CD4-positive, alpha-beta T cell treated with Interleukin-21 for 1 hour (primary cell): ENCODE data around the gene KIAA1217.

Experiments used
- DNase-seq: peaks from one replicate; pipeline ENCODE4 v3.0.0-alpha.2; 2020

Gene KIAA1217

DNA sequence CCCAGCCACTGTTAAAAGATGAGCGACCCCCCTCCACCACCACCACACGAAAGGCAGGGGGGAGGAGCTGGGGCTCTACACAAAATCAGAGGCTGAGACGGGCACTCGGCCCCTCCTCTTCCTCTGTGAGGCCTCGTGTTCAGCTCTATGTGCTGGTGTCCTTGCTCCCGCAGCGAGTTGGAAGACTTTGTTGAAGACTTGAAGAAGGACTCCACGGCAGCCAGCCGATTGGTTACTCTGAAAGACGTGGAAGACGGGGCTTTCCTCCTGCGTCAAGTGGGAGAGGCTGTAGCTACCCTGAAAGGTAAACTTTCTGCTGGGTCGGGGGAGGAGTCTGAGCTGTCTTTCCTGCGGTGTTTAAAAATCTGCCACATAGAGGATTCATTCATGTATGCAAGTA, 311.0 kb downstream of the KIAA1217 start:
- DNase-seq = peak; percentile 42

DNA sequence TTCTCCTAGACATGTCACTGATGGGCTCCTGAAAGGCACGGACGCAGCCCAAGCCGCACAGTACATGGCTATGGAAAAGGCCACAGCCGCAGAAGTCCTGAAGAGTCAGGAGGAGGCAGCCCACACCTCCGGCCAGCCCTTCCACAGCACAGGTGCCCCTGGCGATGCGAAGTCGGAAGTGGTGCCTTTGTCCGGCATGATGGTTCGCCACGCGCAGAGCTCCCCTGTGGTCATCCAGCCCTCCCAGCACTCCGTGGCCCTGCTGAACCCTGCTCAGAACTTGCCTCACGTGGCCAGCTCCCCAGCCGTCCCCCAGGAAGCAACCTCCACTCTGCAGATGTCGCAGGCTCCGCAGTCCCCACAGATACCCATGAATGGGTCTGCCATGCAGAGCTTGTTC, 315.4 kb downstream of the KIAA1217 start:
- DNase-seq = no peak

DNA sequence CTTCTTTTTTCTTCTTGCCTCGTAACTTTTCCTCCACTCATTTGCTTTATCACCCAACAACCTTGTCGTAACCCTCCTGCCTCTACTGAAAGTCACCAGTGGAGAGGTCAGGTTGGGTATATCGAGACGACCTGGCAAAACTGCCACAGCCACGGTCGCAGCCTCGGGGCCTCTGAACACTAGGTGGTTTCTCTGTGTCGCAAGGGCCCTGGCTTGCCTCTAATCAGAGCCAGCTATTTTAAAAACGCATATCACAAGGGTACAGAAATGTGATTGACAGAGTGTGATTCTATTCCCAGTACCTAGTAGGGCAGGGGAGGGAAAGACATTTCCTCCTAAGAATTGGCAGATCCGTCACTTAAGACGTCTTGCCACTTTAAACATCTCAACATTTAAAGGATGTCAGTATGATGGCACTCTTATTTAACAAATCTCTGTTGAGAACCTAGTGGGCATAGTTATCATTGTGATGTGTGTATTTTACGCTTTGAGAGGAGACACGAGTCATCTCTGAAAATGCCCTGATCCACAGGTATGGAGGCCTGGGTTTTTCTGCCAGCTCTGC, 317.2 kb downstream of the KIAA1217 start:
- no peak for DNase-seq

DNA sequence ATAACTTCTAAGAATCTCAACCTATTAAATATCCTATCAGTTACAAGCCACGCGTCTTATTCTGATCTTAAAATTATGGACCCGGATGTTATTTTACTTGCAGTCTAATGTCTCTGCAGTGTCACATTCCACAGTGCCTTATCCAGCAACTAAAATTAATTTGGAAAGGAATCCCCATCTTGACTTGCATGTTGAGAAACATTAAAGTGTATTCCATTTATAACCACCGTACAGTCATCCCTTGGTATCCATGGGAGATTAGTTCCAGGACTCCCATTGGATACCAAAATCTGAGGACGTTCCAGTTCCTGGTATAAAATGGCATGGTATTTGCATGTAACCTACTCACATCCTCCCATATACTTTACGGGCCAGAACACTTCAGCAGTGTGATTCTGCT, 320.0 kb downstream of the KIAA1217 start:
- DNase-seq = no peak

DNA sequence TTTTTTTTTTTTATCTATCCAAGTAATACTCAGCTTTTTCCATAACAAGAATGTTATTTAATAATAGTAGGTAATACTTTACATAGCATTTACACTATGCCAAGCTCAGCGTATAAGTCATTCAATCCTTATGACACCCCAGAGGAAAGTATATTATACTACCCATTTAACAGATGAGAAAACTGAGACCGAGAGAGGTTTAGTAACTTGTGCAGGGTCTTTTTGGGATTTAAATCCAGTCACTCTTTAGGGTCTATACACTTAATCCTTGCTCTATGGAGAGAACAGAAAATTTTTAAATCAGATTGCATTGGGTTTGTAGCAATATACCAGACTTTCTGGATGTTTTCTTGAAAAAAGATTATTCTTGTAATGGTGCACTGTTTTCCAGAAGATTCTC, 322.5 kb downstream of the KIAA1217 start:
- DNase-seq = no peak

DNA sequence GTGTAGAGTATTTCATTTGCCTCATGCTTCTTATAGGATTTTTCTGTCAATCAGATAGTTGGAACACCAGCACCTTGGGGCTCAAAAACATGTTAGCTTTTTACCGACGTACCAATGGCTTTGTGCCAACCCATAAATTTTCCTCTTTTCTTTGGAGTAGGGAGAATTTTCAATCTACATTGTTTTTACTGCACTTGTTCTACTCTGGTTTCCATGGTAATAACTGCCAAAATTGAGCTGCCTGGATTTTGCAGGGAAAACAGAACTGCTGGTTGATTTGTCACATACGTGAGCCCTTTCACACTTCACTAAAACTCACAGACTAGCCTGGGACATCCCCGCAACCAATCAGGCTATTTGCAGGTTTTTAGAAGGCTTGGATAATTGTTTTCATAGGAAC, 325.0 kb downstream of the KIAA1217 start:
- no peak for DNase-seq

DNA sequence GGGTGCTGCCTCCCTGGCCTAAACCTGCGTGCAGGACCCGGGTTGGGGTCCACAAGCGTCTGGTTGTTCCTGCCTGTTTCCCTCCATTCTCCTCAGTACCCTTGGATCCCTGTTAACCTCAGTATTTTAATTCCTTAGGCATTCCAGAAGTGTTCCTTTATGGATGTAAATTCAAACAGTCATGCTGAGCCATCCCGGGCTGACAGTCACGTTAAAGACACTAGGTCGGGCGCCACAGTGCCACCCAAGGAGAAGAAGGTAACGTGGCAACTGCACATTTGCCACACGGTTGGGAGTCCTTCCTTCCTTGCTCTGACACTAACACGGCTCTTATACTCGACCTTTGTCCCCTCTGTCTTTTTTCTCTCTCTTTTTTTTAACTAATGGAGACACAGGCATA, 327.7 kb downstream of the KIAA1217 start:
- DNase-seq = no peak

DNA sequence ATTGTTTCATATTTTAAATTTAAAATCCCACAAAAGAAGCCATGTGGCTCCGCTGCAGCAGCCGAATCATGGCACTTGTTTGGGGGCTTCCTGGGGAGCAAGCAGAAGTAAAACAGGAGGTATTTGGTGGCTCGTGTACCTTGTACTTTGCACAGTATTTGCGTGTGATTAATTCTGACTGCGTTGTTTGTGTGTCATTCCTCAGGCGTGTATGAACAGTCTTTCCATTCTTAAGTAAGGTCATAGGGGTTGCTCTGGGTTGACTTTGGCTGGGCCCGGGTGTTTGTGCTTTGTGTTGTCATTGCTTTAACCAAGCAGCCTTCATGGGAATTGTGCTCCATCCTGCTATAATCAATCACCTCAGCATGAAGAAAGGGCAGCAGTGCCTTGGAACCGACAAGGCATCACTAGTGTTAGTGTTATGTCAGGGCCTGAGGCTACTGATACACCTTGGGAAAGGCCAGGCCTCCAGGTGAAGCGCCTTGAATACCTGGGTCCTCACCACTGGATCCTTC, 332.4 kb downstream of the KIAA1217 start:
- no peak for DNase-seq

DNA sequence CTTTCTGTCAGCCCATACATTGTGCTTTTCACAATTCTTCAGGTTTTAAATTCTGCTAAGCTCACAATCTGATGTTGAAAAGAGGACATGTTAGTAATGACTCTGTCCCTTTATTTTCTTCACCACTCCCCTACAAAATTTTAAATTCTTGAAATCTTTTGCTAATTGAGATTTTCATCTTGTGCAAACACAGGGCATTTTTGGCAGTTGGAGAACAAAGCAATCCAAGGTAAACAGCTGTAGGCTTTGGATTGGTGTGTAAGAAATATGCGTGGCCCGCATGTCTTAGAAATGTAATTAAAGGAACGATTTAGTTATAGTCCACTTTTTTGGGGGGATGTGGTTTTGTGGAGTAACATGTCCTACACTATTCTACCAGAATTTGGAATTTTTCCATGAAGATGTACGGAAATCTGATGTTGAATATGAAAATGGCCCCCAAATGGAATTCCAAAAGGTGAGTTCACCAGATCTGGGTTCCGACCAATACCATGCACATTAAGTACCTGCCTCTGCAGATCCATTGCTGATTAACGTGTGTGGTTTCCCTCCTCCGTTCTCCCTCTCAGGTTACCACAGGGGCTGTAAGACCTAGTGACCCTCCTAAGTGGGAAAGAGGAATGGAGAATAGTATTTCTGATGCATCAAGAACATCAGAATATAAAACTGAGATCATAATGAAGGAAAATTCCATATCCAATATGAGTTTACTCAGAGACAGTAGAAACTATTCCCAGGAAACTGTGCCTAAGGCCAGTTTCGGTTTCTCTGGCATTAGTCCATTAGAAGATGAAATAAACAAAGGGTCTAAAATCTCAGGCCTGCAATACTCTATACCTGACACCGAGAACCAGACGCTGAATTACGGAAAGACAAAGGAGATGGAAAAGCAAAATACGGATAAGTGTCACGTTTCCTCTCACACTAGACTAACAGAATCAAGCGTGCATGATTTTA, 333.7 kb downstream of the KIAA1217 start:
- no peak for DNase-seq

DNA sequence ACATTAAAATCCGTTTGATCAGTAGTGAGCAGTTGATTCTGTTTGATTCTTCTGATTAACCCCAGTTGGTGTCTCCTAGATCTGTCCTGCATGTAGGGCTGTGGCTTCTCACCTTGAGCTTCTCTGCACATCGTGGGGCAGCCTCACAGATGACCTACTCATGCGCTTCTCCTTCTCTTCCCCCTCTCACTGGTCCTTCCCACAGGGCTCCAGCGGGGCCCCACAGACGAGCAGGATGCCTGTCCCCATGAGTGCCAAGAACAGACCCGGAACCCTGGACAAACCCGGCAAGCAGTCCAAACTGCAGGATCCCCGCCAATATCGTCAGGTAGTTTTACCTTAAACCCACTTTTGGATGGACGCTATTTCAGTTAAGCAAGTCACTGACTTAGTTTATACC, 335.8 kb downstream of the KIAA1217 start:
- DNase-seq = no peak

DNA sequence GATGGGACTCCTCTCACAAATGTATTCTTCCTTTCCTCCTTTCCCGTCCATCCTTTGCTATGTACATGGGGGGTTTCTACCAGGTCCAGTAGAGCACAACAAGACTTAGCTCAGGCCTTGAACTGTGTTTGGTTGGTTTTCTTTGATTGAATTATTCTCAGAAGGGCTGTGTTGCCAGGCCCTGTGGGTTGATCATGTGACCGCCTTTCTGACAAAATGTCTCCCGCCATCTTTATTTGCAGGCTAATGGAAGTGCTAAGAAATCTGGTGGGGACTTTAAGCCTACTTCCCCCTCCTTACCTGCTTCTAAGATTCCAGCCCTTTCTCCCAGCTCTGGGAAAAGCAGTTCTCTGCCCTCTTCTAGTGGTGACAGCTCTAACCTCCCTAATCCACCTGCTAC, 336.6 kb downstream of the KIAA1217 start:
- DNase-seq = no peak

DNA sequence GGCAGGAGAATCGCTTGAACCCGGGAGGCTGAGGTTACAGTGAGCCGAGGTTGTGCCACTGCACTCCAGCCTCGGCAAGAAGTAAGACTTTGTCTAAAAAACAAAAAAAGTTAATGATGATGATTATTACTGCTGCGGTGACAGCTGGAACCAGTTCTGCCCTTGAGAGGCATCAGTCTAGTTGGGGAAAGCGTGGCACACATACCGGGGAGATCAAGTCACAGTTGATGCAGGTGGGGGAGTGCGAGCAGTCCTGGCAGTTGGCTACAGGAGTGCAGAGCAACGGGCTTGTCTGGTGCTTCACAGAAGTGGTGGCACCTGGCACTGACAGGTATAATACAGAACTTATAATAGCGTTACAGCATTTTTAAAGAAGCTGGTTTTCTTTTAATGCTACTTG, 341.7 kb downstream of the KIAA1217 start:
- no peak for DNase-seq

DNA sequence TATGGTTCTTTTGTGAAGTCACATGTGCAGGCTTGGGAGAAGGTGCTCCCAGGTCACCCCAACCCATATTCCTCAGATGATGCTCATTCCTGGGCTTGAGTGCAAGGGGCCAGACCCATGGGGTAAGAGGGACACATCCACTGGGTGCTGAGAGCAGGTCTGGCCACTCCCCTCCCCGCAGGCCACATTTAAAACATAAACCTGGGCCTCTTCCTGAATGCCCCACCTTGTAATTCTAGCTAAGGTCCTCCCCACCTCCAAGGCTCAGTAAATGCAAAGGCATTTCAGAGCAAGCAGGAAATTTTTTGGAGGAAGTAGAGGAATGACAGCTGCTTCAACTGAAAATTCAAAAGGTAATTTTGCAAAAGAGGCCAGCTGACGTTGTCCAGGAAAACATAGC, 342.2 kb downstream of the KIAA1217 start:
- DNase-seq = no peak

DNA sequence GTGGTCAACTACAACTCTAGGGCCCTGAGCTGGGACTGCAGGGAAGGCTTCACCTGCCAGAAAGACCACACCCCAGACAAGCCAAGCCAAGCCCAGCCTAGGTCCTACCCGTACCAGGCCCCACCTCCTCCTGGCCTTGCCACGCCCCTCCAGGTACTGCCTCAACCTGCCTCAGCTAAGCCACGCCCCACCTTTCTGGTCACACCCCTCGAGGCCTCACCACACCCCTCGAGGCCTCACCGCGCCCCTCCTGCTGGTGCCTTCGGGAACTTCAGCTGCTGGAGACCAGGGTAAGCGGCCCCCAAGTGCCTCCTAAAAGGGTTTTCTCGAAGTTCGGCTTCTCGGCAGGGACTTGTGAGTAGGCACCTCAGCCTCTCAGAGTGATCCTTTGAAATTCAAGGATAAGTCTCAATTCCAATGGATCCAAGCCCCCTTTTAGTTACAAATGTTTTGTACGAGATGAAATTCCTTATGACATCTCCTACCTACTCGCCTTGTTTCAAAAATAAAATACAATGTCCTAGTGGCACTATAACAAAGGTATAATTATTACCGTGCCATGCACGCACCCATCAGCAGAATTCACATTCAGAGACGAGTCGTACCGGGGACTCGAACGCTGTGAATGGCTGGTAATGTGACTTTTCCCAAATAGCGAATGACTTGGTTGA, 343.5 kb downstream of the KIAA1217 start:
- no peak for DNase-seq

DNA sequence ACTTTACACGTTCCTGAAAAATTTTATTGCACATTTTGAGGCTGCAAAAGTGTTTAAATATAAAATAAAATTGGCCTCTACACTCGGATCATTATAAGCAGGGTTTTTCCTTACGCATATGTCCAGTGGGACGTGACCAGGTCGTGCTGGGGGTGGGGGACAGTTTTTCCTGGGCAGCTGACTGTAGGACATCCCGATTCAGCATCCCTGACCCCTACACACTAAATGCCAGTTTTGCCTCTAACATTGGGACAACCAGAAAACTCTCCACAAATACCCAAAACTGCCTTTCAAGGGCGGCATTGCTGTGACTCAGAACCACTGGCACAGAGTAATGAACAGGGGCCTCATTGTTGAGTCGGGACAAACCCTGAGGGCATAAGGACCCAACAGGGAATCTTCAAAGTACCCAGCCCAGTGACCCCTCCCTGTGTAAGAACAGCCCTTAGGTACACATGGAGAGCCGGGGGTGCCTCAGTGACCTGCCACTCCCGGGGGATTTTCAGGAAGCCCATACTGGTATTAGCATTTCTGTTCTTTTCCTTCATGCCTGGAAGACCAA, 344.2 kb downstream of the KIAA1217 start:
- DNase-seq = no peak

DNA sequence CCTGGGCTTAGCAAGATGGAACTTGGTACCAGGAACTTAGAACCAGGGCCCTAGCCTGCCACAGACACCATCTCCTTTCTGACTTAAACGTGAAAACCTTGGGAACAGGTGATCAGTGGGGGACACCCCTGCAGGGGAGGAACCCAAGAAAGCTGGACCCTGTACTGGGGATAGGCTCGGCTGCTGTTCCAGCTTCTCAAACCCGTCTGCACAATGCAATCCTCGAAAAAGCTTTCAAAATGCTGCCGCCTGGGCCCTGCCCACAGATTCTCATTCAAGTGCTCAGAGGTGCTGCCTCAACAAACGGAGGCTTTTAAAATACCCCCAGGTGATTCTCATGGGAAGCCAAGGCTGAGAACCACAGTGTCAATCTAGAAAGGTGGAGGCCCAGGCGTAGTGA, 345.1 kb downstream of the KIAA1217 start:
- no peak for DNase-seq

DNA sequence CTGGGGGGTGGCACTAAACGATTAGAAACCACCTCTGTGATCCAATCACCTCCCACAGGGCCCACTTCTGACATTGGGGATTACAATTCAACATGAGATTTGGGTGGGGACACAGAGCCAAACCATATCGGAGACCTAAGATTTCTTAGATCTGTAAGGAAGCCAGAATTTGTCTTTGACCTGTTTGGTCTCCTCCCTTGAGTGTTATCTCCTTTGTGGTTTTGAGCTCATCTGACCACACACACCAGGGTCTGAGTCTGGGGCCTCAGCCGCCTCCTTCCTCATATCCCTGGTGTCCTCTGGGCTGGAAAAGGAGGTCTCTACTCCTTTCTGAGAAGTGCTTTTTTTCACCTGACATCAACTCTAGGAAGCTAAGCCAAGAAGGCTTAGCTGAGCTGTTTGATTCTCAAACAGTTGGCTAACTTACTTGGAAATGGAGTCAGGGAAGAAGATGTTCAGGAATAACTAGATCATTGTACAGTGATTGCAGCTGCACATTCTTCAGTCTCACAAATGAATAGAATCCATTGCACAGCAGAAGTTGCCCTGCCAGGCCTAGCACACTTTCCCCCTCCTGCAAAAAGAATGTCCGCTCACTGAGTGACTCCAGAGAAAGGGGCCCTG, 347.3 kb downstream of the KIAA1217 start:
- no peak for DNase-seq

DNA sequence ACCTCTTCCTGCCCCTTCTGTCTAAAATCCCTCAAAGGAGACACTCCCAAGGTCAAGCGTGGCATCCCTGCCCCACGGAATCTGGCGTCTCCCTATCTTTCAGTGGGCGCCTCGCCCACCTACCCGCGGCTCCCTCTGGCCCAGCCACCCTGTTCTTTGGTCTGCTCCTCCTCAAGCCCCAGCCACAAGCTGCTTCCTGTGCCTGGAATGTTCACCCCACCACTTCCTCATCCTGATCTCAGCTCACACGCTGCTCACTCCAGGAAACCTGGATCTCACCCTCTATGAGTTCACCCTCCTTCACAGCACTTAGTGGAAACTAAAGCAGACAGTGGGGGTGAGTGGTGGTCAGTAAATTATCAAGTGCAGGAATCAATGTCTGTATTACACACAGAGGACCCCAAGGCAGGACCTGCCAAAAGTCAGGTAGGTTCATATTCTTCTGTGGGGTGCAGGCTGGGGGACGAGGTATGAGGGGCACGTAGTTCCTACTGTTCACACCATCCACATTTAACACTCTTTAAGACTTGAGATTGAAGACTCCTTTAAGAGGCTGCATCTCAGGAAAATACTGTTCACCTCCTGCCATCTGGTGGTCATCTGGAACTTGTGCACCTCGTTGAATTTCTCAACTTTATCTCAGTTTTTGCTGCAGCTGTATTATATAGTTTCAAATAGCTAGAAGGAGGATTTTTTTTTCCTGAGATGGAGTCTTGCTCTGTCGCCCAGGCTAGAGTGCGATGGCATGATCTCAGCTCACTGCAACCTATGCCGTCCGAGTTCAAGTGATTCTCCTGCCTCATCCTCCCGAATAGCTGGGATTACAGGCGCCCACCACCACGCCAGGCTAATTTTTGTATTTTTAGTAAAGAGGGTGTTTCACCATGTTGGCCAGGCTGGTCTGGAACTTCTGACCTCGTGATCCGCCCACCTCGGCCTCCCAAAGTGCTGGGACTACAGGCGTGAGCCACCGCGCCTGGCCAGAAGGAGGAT, 348.1 kb downstream of the KIAA1217 start:
- DNase-seq = peak; percentile 40

DNA sequence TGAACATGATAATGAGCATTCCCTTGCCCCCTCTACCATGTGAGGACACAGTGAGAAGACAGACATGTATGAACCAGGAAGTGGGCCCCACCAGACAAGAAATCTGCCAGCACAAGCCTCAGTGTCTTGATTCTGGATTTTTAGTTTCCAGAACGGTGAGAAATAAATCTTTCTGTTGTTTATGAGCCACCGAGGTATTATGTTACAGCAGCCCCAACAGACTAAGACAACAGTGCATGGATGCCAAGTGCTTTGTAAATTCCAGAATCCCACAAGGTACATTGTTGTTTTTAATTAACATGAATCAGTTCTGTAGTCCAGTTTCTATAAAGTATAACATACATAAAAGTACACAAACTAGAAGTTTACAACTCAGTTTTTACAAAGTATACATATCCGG, 352.5 kb downstream of the KIAA1217 start:
- no peak for DNase-seq

DNA sequence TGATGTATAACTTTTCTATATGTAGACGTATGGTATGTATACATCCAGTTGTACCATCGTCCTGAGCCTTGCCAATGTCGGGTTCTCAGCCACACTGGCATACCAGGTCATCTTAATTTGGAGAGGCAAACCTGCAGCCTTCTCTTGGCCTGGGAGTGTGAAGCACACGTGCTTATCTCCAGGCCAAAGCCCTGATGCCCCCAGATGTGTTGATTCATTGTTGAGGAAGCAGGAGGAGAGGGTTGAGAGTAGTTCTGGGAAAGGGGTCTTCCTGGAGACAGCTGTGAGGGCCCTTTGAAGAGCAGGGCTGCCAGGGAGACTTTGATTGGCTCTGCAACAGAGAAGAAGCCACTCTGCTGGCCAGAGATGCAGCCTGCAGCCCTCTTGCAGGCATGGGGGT, 359.1 kb downstream of the KIAA1217 start:
- no peak for DNase-seq

DNA sequence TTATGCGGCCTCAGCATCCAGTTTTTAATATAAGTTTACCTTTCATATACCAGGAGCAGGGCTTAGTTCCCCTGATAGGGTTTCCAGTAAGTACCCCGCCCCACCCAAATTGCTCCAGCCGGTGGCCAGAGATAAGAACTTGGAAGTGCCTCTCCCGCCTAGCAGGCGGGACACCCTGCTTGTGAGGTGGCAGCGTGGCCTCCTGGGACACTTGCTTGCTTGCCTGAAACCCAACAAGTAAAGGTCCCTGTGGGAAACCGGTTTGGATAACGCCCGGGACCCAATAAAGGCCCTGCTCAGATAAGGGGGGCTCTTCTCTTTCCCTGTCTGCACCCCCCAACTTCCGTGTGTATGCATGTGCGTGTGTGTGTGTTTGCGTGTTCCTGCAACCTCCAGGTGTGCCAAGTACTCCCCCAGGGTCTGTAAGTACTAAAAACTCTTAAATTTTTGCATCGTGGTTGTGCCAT, 360.4 kb downstream of the KIAA1217 start:
- DNase-seq = no peak
